Muscle of leg (tissue), 11 donors: ENCODE results near the gene HERC2. TPM values are rescaled to one million over a fixed set of nuclear protein-coding genes. Genes with fewer than 3 reads are reported as not detected.
"Not testable (repeated sequence)": the region's sequence is repeated elsewhere in the genome, so short reads cannot be mapped to it uniquely, and the experiment has no call there.

Source experiments
- DNase-seq: peaks from one replicate; pipeline ENCODE4 v3.0.0; 2013
- H3K27ac ChIP-seq: one replicate; pipeline ENCODE4 v1.5.1; 2013; ENCODE audit warnings: mild to moderate bottlenecking, low read length, control low read depth
- H3K27me3 ChIP-seq: one replicate; pipeline ENCODE4 v1.6.1; 2013; ENCODE audit warnings: low read length; ENCODE audit not compliant: control insufficient read depth, insufficient read depth
- H3K36me3 ChIP-seq: one replicate; pipeline ENCODE4 v1.6.1; 2013; ENCODE audit warnings: low read length; ENCODE audit not compliant: control insufficient read depth, insufficient read depth
- H3K4me1 ChIP-seq: one replicate; pipeline ENCODE4 v1.6.1; 2013; ENCODE audit warnings: low read length; ENCODE audit not compliant: control insufficient read depth, insufficient read depth
- H3K4me3 ChIP-seq: one replicate; pipeline ENCODE4 v1.5.1; 2013; ENCODE audit warnings: low read length, control low read depth
- H3K9me3 ChIP-seq: replicated peaks from 2 replicates; pipeline ENCODE4 v1.6.1; 2013; ENCODE audit warnings: low read depth, low read length; ENCODE audit not compliant: control insufficient read depth
- WGBS: methylation state at CpG from one replicate; pipeline ENCODE4 v1.1.5; 2013; ENCODE audit warnings: missing lambda C conversion rate; ENCODE audit not compliant: insufficient coverage; 5-methylcytosine and 5-hydroxymethylcytosine counted together
- polyA plus RNA-seq, 8 donors: library from polyadenylated mRNA; unstranded; fragments of 120-200 nt; gene quantifications; one replicate each; pipeline versions ENCODE4 v1.2.1 to v1.2.3, GENCODE V29; 2013; ENCODE audit warnings: inconsistent platforms in 1 of 8, low replicate concordance in 1 of 8; ENCODE audit not compliant: insufficient read length in 8 of 8, insufficient read depth in 1 of 8
- total RNA-seq: library from RNA; stranded (reverse); fragments of 120-200 nt; gene quantifications from one replicate; pipeline ENCODE4 v1.2.4, GENCODE V29; 2013

The HERC2 gene
- total and polyA plus RNA-seq, 9 donors = 31.8 to 40.5 (median 36.4) TPM

DNA sequence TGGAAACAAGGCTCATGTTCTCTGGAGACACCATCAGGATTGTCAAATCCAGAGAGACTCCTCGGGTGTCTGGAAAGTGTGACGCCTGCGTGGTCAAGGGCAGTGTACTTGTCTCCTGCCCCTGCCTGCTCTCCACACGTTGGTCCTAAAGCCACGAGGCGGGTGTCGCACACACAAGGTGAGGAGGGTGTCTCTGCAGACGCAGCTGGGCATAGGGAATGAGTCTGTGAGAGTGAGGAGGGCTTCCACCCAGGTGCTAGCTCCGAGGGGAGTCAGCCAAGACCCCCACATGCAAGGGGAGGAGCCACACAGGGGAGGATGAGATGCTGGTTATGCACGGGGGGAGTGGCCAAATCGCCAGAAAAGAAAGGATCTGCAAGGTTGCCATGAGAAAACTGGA is 194.9 kb downstream of the HERC2 start:
- Histone ChIP-seq H3K27me3 (no peaks in the 10 kb centered on the region), H3K4me3 (no peak overlapping the region), H3K36me3 (peaks cover 63% of the 10 kb centered on the region), H3K4me1 (no peaks in the 10 kb centered on the region), H3K9me3 (no peaks in the 10 kb centered on the region), H3K27ac (no peak overlapping the region)
- WGBS = 88% methylated on average over 10 of the region's 11 CpGs
- DNase-seq = no peak

DNA sequence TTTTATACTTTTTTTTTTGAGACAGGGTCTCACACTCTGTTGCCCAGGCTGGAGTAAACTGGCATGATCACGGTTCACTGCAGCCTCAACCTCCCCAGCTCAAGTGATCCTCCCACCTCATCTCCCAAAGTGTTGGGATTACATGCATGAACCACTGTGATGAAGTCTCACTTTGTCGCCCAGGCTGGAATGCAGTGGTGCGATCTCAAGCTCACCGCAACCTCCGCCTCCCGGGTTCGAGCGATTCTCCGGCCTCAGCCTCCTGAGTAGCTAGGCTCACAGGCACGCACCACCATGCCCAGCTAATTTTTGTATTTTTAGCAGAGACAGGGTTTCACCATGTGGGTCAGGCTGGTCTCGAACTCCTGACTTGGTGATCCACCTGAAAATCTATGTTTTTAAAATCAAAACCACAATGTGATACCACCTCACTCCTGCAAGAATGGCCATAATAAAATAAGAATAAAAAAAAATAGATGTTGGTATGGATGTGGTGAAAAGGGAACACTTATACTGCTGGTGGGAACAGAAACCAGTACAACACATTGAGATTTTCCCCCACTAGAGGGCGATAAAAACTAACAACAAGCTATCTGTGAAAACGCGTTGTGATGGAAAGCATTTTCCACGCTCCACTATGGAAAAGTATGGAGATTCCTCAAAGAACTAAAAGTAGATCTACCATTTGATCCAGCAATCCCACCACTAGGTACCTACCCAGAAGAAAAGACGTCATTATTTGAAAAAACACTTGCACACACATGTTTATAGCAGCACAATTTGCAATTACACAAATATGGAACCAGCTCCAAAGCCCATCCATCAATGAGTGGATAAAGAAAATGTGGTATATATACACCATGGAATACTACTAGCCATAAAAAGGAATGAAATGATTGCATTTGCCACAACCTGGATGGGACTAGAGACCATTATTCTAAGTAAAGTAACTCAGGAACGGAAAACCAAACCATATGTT is 196.0 kb downstream of the HERC2 start:
- Histone ChIP-seq H3K4me1 (no peaks in the 10 kb centered on the region), H3K4me3 (no peak overlapping the region), H3K9me3 (no peaks in the 10 kb centered on the region), H3K27ac (no peak overlapping the region), H3K27me3 (no peaks in the 10 kb centered on the region), H3K36me3 (peaks cover 60% of the 10 kb centered on the region)
- DNase-seq = peak; percentile 77
- WGBS = 87% methylated on average over 10 of the region's 17 CpGs

DNA sequence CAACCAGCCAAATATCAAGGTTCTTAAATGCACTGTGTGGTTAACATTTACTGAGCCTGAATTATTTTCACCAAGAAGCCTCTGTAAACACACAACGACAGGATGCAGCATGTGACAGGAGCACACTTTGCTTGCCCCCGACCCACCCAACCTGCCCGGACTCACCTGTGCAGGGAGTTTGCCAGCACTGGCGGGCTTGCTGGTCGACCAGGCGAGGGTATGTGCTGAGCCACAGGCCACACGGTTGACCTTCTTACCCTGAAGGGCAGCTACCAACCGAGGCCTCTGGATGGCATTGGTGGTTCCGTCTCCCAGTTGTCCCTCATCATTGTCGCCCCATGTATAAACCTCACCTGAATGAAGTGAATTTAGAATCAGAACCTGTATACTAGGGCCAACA is 197.1 kb downstream of the HERC2 start:
- H3K9me3 ChIP-seq = no peaks in the 10 kb centered on the region
- no peak overlapping the region for H3K27ac ChIP-seq
- no peaks in the 10 kb centered on the region for H3K27me3 ChIP-seq
- DNase-seq = no peak
- peaks cover 57% of the 10 kb centered on the region for H3K36me3 ChIP-seq
- WGBS = 91% methylated on average over 10 of the region's 10 CpGs
- H3K4me1 ChIP-seq = no peaks in the 10 kb centered on the region
- no peak overlapping the region for H3K4me3 ChIP-seq

DNA sequence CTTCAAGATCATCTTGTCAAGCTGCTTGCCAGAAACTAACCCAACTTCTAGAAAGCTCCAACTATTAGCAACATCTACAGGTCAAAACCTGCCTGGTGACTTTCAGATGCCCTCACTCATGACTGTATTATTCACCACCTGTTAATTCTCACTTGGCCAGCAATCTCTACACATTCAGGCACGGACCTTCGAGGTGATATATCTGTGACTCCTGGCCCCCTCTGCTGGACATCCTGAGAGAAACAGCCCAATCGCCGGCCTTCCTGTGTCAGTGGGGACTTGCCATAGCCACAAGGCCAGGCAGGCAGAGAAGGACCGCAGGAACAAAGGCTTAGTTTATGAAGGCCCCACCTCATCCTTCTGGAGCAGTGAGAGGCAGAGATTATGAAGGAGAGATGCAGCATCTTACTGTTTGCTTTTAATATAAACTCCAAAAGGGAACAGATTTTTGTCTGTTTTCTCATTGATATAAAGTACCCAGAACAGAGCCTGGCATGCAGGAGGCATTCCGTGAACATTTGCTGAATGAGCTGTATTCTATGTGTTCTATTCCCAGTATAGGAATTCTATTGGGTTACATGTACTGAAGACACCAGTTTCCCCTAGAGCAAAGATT is 198.5 kb downstream of the HERC2 start:
- 8% methylated on average over 4 of the region's 6 CpGs for WGBS
- Histone ChIP-seq H3K27me3 (no peaks in the 10 kb centered on the region), H3K27ac (no peak overlapping the region), H3K4me3 (no peak overlapping the region), H3K9me3 (no peaks in the 10 kb centered on the region), H3K36me3 (peaks cover 58% of the 10 kb centered on the region), H3K4me1 (peaks cover 2% of the 10 kb centered on the region)
- peak; percentile 74 for DNase-seq

- no peak for DNase-seq
- Histone ChIP-seq H3K4me1 (peaks cover 12% of the 10 kb centered on the region), H3K36me3 (peaks cover 68% of the 10 kb centered on the region), H3K4me3 (no peak overlapping the region), H3K27ac (no peak overlapping the region), H3K27me3 (no peaks in the 10 kb centered on the region), H3K9me3 (no peaks in the 10 kb centered on the region)
- WGBS = 81% methylated on average over 24 of the region's 28 CpGs
Observed at GRCh38 chr15:28122038-28122949, 199.7 kb downstream of the HERC2 start.

- Histone ChIP-seq H3K4me1 (peaks cover 13% of the 10 kb centered on the region), H3K36me3 (peaks cover 70% of the 10 kb centered on the region)
- not testable (repeated sequence) for H3K27me3 ChIP-seq, H3K27ac ChIP-seq, H3K9me3 ChIP-seq, DNase-seq, H3K4me3 ChIP-seq
- WGBS = 90% methylated on average over 2 of the region's 16 CpGs
Observed at GRCh38 chr15:28121577-28121976, 200.4 kb downstream of the HERC2 start.

DNA sequence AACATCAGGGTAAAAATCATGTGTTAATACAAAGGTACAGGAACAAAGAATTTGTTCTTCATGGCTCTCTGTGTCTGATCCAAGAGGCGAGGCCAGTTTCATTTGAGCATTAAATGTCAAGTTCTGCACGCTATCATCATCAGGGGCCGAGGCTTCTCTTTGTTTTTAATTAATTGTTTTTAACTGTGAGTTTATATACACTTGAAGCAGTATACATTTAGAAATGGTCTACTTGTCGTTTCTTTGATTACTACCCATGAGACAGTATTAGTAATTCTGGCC is 201.7 kb downstream of the HERC2 start:
- Histone ChIP-seq H3K4me1 (peaks cover 13% of the 10 kb centered on the region), H3K9me3 (no peaks in the 10 kb centered on the region), H3K4me3 (no peak overlapping the region), H3K27ac (no peak overlapping the region), H3K36me3 (peaks cover 81% of the 10 kb centered on the region), H3K27me3 (no peaks in the 10 kb centered on the region)
- DNase-seq = no peak
- WGBS = 80% methylated on average over 1 of the region's 4 CpGs

DNA sequence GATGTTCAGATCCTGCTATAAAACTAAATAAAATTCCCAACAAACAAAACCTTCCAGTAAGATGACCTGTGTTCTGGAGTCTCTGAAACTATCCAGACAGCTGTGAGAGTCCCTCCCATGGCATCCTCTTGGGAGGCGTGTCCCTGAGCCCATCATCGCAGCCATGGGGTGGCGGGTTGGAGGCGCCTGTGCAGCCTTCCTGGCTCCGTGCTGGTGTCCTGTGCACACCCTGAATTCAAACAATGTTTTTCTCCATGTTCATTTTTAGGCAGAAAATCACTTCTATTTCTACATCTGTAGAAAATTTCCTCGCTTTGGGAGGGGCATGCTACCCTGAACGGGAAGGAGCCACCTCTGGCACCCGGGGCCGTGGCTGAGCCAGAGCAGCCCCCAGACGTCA is 203.4 kb downstream of the HERC2 start:
- DNase-seq = no peak
- Histone ChIP-seq H3K27me3 (no peaks in the 10 kb centered on the region), H3K9me3 (no peaks in the 10 kb centered on the region), H3K36me3 (peaks cover 81% of the 10 kb centered on the region), H3K4me1 (peaks cover 18% of the 10 kb centered on the region), H3K27ac (no peak overlapping the region), H3K4me3 (no peak overlapping the region)
- WGBS = 88% methylated on average over 7 of the region's 10 CpGs

DNA sequence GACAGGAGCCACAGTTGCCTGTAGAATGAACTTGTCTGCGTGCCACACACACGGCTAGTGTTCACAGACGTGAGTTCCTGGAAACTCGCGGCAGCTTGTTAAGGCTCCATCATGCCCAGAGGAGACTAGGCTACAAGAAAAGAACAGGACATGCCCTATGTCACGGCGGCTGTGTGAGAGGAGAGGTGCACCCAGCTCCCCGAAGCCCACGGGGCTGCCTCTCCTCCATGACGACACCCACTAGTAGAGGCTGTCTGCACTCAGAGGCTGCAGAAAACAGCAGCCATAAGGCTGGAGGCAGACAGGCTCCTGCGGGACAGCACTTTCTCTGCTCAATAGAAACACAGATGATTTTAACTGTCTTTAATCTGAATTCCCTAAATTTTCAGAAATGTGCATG is 203.9 kb downstream of the HERC2 start:
- H3K27ac ChIP-seq = no peak overlapping the region
- H3K36me3 ChIP-seq = peaks cover 81% of the 10 kb centered on the region
- DNase-seq = no peak
- H3K4me1 ChIP-seq = peaks cover 18% of the 10 kb centered on the region
- no peaks in the 10 kb centered on the region for H3K9me3 ChIP-seq
- no peaks in the 10 kb centered on the region for H3K27me3 ChIP-seq
- no peak overlapping the region for H3K4me3 ChIP-seq
- WGBS = 68% methylated on average over 10 of the region's 11 CpGs
